GM13976 (cell line): ENCODE data around the gene ATP8B1.

Source experiments
- DNase-seq: peaks from one replicate; pipeline ENCODE4 v3.0.0; 2012; ENCODE audit warnings: low spot score
- in situ Hi-C: fragments of 300-500 bp; cut with MboI; formaldehyde crosslinking; loops from one replicate; pipeline ENCODE4 v1.12.0; 2022; ENCODE audit warnings: low sequenced_read_pairs, mixed read lengths, inconsistent platforms; ENCODE audit not compliant: unreplicated experiment
- TF ChIP-seq, protein P1 (sequence below): IDR thresholded peaks from 2 replicates; pipeline ENCODE4 v1.5.1; 2012; ENCODE audit warnings: borderline replicate concordance, mild to moderate bottlenecking; ENCODE audit not compliant: insufficient read depth; ENCODE audit errors: extremely low read depth, missing control alignments, control extremely low read depth

The ATP8B1 gene

DNA sequence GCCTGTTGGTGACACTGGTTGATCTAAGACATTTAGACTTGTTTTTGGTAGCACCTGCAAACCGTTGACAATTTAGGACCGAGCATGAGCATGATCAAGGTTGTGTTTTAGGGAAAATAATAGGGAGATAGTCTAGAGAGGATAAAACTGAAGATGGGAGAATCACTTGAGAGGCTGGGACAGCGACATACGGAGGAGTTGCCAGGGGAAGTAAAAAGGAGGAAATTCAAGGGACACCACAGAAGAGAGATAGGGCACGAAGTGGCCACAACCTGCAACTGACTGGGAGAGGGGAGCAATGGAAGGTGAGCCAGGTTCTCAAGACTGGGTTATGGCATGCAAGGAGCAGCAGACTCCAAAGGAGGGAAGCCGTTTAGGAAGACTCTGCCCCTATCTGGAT is 1.4 kb upstream of the ATP8B1 start:
- in situ Hi-C loops: no loop called here
- no peak for DNase-seq
- TF ChIP-seq, protein P1, sequence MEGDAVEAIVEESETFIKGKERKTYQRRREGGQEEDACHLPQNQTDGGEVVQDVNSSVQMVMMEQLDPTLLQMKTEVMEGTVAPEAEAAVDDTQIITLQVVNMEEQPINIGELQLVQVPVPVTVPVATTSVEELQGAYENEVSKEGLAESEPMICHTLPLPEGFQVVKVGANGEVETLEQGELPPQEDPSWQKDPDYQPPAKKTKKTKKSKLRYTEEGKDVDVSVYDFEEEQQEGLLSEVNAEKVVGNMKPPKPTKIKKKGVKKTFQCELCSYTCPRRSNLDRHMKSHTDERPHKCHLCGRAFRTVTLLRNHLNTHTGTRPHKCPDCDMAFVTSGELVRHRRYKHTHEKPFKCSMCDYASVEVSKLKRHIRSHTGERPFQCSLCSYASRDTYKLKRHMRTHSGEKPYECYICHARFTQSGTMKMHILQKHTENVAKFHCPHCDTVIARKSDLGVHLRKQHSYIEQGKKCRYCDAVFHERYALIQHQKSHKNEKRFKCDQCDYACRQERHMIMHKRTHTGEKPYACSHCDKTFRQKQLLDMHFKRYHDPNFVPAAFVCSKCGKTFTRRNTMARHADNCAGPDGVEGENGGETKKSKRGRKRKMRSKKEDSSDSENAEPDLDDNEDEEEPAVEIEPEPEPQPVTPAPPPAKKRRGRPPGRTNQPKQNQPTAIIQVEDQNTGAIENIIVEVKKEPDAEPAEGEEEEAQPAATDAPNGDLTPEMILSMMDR: no peak

DNA sequence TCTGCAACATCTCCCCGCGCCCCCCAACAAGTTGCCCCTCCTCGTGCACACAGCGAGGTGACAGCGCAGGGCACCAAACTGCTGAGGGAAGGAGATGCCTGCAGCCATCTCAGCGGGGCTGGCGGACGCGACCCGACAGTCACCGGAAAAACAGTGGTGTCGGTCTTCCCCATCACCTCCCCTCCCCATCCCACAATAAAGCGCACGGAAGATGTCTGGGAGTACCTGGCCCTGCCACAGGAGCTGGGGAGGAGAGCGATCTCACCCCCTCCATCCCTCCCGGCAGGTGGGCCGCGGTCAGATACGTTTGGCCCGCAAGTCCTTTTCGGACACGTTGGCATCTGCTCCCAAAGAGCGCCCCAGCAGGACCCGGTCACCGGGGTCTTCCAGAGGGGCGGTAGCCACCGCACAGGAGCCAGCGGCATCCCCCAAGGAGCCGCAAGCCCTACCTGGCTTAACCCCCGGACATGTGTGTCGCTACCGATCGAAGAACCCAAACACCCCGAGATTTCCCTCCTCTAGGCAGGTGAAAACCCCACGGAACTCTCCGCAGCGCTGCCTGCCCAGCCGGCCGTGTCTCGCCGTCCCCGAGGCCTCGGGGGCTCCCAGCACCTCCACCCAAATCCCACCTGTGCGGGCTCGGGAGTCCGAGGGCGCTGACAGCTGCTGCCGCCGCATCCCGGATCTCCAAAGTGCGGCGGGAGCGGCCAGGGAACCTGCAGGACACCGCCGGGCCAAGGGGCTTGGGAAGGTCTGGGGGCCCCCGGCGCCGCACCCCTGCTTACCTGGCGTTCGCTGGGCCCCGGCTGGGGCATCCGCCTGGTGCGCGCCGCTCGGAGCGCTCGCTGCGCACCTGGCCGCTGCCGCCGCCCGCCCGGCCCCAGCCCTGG is 657 bp downstream of the ATP8B1 start:
- TF ChIP-seq, protein P1: no peak
- DNase-seq: peak; percentile 40
- in situ Hi-C loops: no loop called here

GRCh38 chr18:57801761-57802212 is 1.3 kb downstream of the ATP8B1 start:
- TF ChIP-seq, protein P1: no peak
- peak; percentile 28 for DNase-seq
- in situ Hi-C loops: no loop called here

DNA sequence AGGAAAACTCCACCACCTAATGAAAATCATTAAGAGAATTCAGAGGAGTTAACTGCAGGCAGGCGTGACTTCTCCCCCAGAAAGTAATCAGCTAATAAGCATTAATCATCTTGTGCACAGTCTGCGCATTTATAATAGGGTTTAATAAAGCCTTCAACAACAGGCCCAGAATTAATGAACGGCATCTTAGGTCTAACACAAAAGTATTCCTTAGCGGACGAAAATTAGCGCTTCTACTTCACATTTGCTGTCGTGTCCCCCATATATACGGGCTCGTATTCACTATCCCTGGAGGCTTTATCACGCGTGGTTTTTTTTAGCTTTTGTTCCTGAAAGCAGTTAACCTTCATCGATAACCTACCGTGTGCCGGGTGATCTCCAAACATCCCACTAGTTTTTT is 1.8 kb downstream of the ATP8B1 start:
- in situ Hi-C loops: no loop called here
- no peak for DNase-seq
- TF ChIP-seq, protein P1: no peak

DNA sequence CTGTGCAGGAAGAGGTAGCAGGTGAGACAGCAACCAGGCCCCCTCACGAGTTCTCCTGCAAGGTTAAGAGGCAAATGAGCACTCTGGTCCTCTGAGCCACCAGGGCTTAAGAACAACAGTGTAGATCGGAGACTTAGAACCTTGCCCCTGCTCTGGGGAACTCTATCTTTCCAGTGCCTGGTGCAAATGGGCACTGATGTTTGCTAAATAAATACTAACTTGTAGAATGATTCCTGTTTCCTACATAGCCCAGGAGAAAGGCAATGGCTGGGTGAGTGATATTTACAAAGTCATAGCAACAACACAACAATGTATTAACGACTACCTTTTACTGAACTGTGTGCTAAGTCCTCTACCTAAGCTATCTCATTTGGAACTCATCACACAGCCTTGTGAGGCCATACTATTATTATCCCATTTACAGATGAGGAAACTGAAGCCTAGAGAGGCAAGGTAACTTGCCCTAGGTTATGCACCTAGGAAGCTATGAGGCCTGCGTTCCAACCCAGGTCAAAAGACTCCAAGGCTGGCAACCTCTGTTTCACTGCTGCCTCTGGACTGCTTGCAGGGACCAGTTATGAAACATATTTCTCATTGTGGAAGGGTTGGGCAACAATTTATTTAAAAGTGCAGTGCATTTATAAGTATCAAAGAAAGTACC is 4.3 kb downstream of the ATP8B1 start:
- TF ChIP-seq, protein P1: no peak
- DNase-seq: no peak
- in situ Hi-C loops: no loop called here

GRCh38 chr18:57797209-57797651 is 5.9 kb downstream of the ATP8B1 start:
- in situ Hi-C loops: no loop called here
- TF ChIP-seq, protein P1: no peak
- DNase-seq: no peak
